SHP77 (cell line): Measurements from ENCODE around the gene ADO.
"Not testable (repeated sequence)": the region's sequence is repeated elsewhere in the genome, so short reads cannot be mapped to it uniquely, and the experiment has no call there.

Experiments used
- DNase-seq, 2 experiments: peaks; one replicate each; lab custom pipeline; 2025; lab: John Stamatoyannopoulos, UW

The ADO gene

DNA sequence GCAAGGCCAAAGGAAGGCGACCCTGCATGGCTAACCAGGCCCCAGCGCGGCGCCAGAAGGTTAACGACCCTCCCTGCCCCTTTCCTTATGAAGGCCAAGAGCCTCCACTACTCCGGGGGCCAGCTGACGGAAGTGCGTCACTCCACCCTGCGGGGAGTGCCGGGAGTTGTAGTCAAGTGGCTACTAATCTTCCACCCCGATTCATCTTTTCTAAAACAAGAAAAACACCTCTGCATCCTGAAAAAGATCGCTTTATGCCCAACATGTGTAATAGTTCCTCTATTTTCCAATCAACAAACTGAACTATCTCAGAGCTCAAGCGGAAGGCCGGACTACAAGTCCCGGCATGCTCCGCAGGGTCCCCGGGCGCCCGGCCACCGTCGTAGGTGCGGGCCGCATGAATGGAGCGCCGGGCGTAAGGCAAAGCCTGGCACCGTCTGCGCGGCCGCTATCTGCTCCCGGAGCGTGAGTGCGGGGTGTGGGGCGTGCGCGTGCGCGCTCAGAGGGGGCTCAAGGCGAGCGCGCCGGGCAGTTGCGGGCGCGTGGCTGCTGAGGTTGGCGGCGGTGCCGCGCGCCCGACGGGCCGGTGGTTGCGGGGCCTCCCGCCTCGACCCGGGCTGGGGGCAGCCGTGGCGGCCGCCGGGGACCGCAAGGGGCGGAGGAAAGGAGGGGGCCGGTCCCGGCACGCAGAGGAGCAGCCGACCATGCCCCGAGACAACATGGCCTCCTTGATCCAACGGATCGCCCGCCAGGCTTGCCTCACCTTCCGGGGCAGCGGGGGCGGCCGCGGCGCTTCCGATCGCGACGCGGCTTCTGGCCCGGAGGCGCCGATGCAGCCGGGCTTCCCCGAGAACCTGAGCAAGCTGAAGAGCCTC is at the start of gene ADO:
Gene ADO (plus strand): TSS at position 365 of the 875 bp plus-strand sequence. CDS start 340 bp downstream, at position 705.
- peak; percentile 45 to 66 for DNase-seq

DNA sequence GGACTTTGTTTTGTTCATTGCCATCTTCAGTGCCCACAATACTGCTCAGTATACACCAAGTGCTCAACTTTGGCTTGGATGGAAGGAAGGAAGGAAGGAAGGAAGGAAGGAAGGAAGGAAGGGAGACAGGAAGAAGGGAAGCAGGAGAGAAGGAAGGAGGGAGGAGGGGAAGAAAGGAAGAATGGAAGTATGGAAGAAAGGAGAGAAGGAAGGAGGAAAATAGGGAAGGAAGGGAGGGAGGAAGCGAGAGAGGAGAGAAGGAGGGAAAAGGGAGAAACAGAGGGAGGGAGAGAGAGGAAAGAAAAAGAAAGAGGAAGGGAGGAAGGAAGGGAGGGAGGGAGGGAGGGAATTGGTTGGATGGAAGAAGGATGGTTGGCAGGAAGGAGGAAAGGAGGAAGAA is 49.6 kb upstream of the ADO start:
- DNase-seq, result no peak

DNA sequence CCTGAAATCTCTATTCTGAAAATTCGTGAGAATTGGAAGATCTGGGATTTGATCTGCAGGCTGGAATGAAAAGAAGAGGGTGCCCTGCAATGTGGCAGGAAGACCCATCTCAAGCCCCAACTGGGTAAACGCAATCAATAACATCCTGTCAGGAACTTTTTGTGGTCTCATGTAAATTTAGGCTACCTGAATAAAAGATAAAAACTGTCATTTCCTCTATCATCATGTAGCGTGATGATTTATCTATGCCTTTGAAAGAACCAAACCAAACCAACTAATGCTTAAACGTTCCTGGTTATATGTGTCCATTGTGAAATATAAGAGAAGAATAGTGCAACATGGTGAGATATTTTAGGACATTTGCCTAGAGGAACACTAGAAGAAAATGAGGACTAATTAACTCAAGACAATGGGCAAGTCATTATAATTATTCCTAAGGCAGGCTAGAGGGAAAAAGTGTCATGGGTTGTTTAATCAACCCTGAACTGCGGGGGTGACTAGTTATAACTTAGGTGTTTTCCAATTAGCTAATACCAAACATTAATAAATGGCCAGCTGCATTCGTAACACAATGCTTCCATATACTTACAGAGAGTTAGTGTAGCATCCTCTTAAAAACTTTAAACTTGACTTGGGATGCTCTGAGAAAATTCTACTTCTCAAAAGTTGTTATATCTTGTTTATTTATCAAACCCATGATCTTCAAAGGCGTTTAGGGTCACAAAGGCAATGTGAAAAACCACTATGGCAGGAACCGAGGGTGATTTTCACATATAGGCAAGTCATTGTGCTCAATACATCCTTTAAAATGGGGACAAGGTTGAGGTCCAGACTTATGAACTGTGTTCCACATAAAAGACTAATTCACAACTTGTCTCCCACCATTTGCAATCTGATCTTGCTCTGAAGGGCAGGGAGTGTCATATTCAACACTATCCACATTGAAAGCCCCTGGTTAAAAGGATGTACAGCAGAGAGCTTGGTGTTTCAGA is 48.6 kb upstream of the ADO start:
- DNase-seq, result no peak

DNA sequence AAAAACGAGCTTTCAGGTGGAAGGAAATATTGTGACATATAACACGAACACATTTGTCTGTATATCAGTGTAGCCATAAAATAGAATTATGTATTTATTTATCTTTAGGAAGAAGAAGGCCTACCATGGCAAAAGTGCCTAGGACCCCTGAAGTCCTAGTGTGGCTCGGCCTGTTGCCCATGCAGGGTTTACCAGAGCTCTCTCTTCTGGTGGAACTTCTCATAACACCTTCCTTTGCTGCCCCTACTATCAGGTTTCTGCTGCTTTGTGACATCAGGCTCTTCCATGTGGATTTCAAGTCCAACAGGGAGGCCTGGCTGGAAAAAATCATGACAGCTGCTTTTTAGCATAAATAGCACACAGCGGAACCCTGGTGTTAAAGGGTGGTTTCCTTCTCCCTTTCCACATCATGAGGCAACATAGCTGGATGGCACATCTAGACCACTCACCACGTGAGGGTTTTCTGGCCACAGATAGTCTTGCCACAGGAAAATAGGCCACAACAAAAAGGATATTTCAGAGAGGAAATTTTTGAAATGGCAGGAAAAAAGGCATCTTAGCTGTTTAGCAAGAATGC is 44.8 kb upstream of the ADO start:
- no peak for DNase-seq

DNA sequence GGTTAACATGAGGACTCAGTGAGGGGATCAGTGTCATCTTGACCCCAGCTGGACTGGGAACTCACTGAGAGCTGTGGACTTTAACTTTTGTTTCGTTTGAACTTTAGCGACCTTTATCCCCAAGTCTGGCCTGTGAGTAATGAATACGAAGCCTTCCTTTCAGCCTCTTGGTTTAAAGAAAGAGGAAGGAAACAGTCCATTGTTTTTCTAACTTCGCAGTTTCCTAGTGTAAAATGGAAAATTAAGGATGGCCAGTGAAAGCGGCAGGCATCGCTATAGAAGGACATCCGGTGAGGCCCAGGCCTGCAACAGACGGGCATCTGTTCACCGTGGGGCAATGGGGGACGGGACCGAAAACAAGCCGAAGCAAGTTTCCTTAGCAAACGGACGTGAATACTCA is 44.1 kb upstream of the ADO start:
- no peak for DNase-seq

DNA sequence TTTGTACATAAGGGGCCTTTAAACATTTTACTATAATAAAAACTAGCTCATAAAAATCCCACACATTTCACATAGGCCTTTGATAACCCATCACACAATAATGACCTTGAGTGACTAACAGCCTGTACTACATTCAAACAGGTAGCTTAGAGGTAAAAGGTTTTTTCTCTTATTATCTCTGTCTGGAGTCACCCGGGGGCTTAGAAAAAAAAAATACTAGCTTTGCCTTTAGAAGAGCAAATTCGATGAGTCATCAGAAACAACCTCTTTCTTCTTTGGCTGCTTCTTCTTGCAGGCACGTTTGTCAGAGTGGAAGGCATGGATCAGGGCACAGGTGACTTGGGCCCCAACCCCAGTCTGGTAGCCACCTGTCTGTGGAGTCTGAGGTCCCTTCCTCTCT is 43.4 kb upstream of the ADO start:
- DNase-seq, result no peak

DNA sequence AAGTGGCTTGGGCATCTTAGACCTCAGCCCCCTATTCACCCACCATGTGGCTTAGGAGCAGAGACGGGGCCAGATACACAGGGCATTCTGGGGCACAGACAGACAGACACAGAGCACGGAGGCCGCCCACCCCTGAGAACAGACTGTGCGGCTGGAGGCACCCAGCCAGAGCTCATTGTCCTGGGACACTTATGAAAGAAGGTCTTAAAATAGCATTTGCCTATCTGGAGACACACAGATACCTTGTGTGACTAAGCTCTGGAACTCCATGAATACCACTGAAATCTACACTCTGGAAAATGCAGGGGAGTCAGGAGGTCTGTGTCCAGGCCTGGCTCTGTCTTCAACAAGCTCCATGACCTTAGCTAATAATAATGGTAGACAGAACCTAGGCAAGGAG is 41.4 kb upstream of the ADO start:
- DNase-seq, result no peak

DNA sequence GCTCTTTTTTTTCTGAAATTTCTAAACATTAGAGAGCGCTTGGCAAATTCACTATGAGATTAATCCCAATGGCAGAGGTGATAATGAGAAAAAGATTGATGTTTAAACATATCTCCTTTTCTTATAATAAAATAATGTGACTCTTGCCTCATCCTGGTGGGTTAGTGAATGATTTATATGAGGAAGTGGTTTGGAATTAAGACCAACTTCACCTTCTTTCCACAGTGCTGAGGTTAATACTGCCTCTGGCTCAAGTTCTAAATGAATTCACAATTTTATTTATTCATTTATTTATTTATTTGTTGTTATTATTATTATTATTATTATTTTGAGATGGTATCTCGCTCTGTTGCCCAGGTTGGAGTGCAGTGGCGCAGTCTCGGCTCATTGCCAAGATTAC is 40.5 kb upstream of the ADO start:
- DNase-seq, result no peak

DNA sequence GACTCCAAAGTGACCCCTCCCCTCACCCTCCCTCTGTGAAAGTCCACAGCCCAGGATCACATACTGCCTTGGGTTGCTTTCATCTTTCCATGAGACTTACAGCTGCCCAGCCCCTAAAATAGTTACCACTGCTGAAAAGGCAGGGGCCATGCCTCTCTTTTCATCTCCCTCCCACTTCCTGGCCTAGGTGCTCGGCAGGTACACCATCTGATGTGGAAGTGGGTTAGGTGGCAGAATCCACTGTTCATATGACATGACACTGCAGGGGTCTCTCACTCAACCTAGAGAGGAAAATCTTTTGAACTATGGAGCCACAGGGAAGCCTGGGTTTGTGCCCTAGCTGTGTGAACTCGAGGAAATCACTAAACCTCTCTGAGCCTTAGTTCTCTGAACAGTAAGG is 38.8 kb upstream of the ADO start:
- no peak for DNase-seq

DNA sequence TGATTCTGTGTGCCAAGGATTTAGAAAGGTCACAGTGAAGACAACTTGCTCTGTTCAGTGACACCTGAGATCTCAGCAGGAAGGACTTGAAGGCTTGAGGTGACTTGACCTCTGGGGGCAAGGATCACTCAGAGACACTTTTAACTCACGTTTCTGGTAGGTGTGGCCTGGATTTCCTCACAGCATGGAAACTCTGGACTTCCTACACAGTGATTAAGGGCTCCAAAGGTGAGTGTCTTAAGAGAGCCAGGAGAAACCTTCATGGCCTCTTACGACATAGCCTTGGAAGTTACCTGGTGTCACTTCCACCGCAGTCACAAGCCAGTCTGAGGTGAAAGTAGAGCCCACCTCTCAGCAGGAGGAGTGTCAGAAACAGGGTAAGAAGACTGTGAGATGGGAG is 38.1 kb upstream of the ADO start:
- DNase-seq, result no peak

DNA sequence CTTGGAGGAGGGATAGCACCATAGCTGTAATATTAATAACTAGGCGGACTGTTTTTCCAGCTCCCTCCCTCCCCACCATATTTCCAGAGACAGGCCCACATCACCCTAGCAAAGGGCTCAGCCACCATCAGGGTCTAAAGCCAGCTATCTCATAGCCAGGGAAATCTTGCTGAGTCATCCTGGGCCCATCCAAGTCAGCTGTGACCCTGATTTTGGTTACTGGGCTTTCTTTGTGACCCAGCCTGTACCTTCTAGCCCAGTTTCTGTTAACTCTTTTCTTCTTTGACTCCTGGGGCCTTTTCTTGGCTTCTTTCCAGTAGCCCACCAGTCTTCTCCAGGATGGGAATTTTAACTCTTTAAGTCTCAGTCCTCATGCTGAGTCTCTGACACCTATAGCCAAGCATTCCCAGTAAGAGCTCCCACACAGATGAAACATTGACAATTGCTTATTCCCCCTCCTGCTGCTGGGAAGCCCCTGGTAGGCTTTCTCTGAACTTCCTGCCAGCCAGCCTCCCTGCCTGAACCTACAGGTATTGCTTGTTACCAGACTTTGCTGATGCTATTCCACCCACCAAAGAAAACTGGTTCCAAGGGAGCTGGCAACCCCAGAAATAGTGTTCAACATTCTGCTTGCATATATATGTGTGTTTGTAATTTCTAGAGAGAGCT is 34.8 kb upstream of the ADO start:
- DNase-seq, result no peak

DNA sequence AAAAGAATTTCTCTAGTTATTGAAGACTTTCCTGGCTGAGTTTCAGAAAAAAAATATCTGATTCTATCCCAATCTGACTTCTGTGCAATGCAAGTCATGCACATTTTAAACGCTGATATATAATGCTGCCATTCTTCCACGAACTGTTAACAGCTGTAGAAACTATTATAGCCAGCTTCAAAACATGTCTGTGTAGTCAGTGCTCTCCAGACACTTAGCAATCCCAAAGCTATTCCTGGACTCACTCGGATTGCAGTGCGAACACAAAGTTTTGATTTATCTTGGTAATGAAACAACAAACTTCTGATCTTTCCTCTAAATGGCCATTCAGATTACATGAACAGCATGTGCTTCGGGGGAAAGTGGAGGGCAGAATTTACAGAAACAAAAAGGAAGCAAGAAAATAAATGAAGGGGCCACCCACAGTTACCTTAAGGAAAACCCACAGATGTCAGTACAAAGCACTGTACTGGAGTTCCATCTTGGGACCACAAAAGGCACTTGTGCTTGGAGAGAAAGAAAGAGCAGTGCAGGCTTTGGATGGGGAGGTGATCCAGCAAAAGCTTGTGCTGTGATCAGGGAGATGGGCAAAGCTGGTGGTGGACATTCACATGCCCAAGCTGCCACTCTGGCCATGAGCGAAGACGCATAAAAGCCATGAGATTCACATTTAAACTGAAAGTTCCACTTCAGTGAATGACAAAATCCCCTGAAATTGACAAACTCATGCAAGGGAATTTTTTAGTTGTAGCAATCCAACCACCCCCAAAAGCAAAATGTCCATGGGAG is 32.1 kb upstream of the ADO start:
- no peak for DNase-seq

DNA sequence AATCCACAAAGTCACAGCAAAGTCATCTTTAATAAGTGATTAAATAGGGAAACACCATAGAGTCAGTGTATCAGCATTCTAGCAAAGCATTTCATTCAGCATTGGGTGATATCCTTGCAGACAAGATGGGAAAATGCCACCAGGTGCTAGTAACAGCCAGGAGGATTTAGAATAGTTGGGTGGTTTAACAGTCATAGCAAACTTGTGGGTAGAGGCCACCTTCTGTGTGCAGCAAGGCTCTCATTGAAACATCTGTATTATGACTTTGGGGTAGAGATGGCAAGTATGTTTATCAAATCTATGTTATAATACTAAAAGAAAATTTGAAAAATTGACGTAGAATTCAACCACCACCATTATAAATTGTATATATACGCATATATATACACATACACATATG is 26.4 kb upstream of the ADO start:
- DNase-seq, result no peak

DNA sequence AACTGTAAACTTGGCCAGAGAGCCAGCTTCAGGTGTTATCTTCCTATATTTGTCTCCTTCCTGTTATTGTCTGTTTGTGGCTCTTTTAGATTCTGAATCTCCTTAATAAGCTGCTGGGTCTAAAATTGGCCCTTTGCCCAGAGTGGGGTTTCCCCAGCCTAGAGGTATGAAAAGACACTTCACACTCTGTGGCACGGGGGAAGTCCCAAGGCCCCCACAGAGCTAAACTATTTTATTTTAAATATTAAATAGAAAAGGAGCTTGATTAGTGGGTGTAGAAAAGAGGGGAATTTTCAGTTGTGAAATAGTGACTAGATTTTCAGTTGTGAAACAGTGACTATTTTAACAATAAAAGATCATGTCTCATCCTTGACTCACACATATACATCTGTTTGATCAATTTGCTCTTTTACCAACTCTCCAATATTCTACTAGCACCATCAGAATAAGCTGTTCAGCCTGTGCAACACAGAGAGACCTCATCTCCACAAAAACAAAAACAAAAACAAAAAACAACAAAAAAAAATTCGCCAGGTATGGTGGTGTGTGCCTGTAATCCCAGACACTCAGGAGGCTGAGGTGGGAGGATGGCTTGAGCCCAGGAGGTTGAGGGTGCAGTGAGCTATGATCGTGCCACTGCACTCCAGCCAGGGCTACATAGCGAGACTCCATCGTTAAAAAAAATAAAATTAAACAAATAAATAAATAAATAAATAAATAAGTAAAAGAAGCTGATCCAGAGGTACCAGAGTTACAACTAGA is 24.9 kb upstream of the ADO start:
- DNase-seq, result no peak

DNA sequence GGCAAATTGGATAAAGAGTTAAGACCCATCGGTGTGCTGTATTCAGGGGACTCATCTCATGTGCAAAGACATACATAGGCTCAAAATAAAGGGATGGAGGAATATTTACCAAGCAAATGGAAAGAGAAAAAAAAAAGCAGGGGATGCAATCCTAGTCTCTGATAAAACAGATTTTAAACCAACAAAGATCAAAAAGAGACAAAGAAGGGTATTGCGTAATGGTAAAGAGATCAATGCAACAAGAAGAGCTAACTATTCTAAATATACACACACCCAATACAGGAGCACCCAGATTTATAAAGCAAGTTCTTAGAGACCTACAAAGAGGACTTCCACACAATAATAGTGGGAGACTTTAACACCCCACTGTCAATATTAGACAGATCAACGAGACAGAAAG is 20.0 kb upstream of the ADO start:
- DNase-seq, result not testable (repeated sequence)

DNA sequence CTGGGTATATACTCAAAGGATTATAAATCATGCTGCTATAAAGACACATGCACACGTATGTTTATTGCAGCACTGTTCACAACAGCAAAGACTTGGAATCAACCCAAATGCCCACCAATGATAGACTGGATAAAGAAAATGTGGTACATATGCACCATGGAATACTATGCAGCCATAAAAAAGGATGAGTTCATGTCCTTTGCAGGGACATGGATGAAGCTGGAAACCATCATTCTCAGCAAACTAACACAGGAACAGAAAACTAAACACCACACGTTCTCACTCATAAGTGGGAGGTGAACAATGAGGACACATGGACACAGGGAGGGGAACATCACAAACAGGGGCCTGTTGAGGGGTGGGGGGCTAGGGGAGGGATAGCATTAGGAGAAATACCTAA is 16.2 kb upstream of the ADO start:
- DNase-seq, result not testable (repeated sequence)

DNA sequence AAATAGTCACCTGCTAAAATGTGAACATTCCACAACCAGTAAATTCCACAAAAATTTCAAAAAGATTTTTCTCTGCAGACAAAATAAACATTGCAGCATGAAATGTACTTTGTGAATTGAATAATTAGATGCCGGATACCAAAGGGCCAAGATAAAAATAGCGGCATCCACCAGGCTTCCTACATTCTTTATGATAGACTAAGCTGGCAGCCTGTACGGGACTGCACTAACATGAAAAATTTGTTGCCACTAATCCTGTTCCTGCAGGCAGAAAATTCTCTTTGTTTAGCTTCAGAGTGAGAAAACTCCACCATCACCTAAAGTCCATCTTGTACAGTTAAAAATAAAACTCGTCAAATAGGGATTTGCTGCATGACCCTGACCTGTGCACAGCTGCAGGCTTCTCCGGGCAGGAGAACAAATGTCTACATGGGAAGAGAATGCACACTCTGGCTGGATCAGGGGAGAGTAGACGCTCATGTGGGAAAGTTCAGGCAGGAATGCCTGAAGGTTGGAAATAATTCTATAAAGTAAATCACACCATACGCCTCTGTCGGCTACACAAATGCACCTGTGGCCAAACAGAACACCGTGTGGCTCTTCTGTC is 15.6 kb upstream of the ADO start:
- no peak for DNase-seq

DNA sequence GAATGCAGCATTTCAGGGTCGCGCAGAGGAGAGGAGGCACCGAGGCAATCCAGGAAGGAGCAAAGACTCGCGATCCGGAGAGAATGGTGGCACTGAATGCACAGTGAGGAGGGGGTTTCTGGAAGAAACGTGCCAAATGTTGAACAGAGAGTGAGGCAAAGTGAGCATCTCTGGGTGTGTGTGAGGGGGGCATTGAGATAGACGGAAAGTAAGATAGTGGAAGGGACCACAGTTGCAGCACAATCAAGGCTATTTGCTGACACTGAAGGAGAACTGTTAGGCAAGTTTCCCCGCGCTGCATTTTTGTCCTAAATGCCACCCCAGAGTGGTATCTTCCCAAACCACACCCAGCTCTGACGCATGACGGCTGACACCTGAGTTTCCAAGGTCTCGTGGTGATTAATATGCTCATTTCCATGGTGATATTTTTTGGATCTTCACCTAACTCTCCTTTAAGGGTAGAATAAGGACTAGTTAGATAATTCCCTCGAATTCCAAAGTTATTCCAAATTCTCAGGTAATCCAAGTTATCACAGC is 14.4 kb upstream of the ADO start:
- no peak for DNase-seq

DNA sequence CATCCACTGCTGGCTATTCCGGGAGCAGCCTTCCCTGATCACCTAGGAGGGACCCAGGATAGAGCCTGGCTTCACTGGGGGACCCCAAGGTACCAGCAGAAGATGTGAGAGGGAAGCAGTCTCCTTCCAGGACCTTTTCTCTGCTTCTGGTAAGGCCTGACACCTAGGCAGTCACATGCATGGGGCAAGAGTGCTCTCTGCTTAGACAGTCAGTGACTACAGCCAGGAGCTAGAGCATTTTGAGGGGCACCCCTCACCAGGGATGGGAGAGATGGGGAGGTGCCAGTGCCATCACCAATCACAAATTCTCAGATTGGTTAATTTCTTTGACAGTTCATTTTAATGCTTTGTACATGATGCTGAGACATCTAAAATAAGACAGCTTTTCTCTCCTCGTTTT is 13.9 kb upstream of the ADO start:
- DNase-seq, result no peak

DNA sequence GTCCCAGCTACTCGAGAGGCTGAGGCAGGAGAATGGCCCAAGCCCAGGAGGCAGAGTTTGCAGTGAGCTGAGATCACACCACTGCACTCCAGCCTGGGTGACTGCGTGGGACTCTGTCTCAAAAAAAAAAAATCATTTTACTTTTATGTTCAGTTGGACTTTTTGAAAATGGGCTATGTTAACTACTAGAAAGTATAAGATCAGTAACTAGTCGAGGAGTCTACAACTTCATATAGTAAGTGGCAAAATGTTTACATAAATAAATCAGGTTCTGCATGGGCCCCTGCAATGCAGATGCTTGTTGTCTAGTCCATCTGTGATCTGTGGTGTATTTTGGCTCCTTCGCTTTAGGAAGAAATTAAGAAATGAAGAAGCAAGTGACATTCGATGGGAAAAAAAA is 12.3 kb upstream of the ADO start:
- DNase-seq, result no peak
